Tibial nerve (tissue), 4 donors: ENCODE results near the gene MRPS23. TPM values are rescaled to one million over a fixed set of nuclear protein-coding genes. Genes with fewer than 3 reads are reported as not detected.

Experiments used
- DNase-seq, 2 donors: peaks; one replicate each; pipeline ENCODE4 v3.0.0-alpha.2; 2019; ENCODE audit warnings: low spot score in 2 of 2
- H3K27ac ChIP-seq, 4 donors: fragments of 200-600 bp; sonication (generic) in 3 of 4; one replicate each; pipeline ENCODE4 v1.5.1; 2017 to 2019; ENCODE audit warnings: mild to moderate bottlenecking in 1 of 4
- H3K27me3 ChIP-seq, 2 donors: fragments of 200-600 bp; sonication (generic) in 1 of 2; one replicate each; pipeline versions ENCODE4 v1.5.1 to v1.6.0; 2017 to 2019
- H3K36me3 ChIP-seq, 3 donors: fragments of 200-600 bp; sonication (generic); one replicate each; pipeline ENCODE4 v1.5.1; 2018 to 2019
- H3K4me1 ChIP-seq, 4 donors: fragments of 200-600 bp; sonication (generic) in 3 of 4; one replicate each; pipeline ENCODE4 v1.5.1; 2017 to 2019
- H3K4me3 ChIP-seq, 4 donors: fragments of 200-600 bp; sonication (generic) in 3 of 4; one replicate each; pipeline ENCODE4 v1.5.1; 2017 to 2019; ENCODE audit warnings: mild to moderate bottlenecking in 1 of 4, moderate library complexity in 1 of 4
- H3K9me3 ChIP-seq, 4 donors: fragments of 200-600 bp; sonication (generic) in 3 of 4; one replicate each; pipeline ENCODE4 v1.5.1; 2017 to 2019
- EP300 ChIP-seq, 2 donors: sonication (generic); formaldehyde crosslinking; IDR thresholded peaks; one replicate each; pipeline ENCODE4 v1.6.1; 2017; ENCODE audit warnings: antibody characterized with exemption in 2 of 2, mild to moderate bottlenecking in 1 of 2
- POLR2A ChIP-seq, 2 donors: fragments of 450-650 bp; IDR thresholded peaks; one replicate each; pipeline ENCODE4 v1.6.1; 2017; ENCODE audit warnings: antibody characterized with exemption in 2 of 2, mild to moderate bottlenecking in 2 of 2, moderate library complexity in 2 of 2
- WGBS, 2 donors: methylation state at CpG; one replicate each; pipeline ENCODE4 v1.1.5; 2018; 5-methylcytosine and 5-hydroxymethylcytosine counted together
- small RNA-seq: library from RNA; depleted of rRNA; stranded (forward); fragments of <200 nt; gene quantifications from one replicate; pipeline ENCODE3, GENCODE V24; 2016
- total RNA-seq, 4 donors: library from RNA; depleted of rRNA; stranded (reverse); fragments of >200 nt; gene quantifications; one replicate each; pipeline ENCODE4 v1.1.0, GENCODE V29; 2016
- TF ChIP-seq, protein P1 (sequence below), 5 experiments: fragments of 200-600 bp in 3 of 5; fragments of 450-650 bp in 2 of 5; sonication (generic) in 3 of 5; IDR thresholded peaks; one replicate each; pipeline ENCODE4 v1.5.1; 2016 to 2019; ENCODE audit warnings: antibody characterized with exemption in 5 of 5, mild to moderate bottlenecking in 3 of 5, moderate library complexity in 2 of 5

MRPS23 gene
- total RNA-seq, 4 donors from 2014 or later: 8.0 to 20.1 (median 9.0) TPM

DNA sequence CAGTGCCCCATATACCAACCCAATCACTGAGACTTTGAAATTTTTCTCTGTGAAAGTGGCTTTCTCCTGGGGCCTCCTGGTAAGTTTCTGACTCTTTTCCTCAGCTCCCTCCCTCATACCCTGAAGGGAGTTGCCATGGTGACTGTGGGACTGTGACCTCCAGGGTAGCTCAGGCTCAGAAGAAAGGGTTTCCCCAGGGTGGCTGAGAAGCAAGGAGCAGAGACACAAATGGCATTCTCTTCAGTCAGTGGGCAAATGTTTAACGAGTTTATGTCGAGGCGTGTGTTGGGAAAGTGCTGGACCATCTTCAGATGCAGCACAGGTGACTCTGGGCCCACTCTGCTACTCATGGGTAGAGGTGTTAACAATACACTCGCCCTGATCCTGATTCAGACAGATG, 46.8 kb downstream of the MRPS23 start:
- DNase-seq: no peak
- TF ChIP-seq POLR2A (IDR thresholded peaks at IDR 0.05): no peak
- no peak for TF ChIP-seq EP300 (IDR thresholded peaks at IDR 0.05)
- TF ChIP-seq, protein P1, sequence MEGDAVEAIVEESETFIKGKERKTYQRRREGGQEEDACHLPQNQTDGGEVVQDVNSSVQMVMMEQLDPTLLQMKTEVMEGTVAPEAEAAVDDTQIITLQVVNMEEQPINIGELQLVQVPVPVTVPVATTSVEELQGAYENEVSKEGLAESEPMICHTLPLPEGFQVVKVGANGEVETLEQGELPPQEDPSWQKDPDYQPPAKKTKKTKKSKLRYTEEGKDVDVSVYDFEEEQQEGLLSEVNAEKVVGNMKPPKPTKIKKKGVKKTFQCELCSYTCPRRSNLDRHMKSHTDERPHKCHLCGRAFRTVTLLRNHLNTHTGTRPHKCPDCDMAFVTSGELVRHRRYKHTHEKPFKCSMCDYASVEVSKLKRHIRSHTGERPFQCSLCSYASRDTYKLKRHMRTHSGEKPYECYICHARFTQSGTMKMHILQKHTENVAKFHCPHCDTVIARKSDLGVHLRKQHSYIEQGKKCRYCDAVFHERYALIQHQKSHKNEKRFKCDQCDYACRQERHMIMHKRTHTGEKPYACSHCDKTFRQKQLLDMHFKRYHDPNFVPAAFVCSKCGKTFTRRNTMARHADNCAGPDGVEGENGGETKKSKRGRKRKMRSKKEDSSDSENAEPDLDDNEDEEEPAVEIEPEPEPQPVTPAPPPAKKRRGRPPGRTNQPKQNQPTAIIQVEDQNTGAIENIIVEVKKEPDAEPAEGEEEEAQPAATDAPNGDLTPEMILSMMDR (IDR thresholded peaks at IDR 0.05): no peak
- H3K4me3 ChIP-seq: no peak overlapping the region
- no peaks in the 10 kb centered on the region for H3K36me3 ChIP-seq
- no peaks in the 10 kb centered on the region for H3K4me1 ChIP-seq
- H3K9me3 ChIP-seq: peaks cover 0 to 10% (median 0%) of the 10 kb centered on the region in 4 donors
- H3K27ac ChIP-seq: no peak overlapping the region
- 27 to 40% methylated on average over 4 of the region's 4 CpGs for WGBS, 2 donors
- H3K27me3 ChIP-seq: no peaks in the 10 kb centered on the region

DNA sequence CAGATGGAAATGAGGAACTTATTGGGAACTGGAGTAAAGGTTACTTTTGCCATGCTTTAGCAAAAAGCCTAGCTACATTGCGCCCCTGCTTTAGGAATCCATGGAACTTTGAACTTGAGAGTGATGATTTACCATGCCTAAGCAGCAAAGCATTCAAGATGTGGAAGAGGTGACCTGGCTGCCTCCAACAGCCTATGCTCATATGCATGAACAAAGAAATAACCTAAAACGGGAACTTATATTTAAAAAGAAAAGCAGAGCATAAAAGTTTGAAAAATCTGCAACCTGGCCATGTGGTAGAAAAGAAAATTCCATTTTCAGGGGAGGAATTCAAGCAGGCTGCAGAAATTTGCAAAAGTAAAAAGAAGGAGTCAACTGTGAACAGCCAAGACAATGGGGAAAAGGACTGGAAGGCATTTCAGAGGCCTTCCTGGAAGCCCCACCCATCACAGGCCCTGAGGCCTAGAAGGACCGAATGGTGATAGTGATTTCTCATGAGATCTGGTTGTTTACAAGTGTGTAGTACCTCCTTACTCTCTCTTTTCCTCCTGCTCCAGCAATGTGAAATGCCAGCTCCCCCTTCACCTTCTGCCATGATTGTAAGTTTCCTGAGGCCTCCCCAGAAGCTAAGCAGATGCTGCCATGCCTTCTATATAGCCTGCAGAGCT, 48.7 kb downstream of the MRPS23 start:
- H3K4me3 ChIP-seq: no peak overlapping the region
- TF ChIP-seq, protein P1 (IDR thresholded peaks at IDR 0.05): no peak
- TF ChIP-seq EP300 (IDR thresholded peaks at IDR 0.05) (no peak), POLR2A (IDR thresholded peaks at IDR 0.05) (no peak)
- no peaks in the 10 kb centered on the region for H3K27me3 ChIP-seq
- WGBS, 2 donors: 64 to 75% methylated on average over 3 of the region's 3 CpGs
- no peaks in the 10 kb centered on the region for H3K4me1 ChIP-seq
- H3K27ac ChIP-seq: no peak overlapping the region
- no peak for DNase-seq
- H3K36me3 ChIP-seq: no peaks in the 10 kb centered on the region
- H3K9me3 ChIP-seq: peaks cover 0 to 10% (median 0%) of the 10 kb centered on the region in 4 donors

DNA sequence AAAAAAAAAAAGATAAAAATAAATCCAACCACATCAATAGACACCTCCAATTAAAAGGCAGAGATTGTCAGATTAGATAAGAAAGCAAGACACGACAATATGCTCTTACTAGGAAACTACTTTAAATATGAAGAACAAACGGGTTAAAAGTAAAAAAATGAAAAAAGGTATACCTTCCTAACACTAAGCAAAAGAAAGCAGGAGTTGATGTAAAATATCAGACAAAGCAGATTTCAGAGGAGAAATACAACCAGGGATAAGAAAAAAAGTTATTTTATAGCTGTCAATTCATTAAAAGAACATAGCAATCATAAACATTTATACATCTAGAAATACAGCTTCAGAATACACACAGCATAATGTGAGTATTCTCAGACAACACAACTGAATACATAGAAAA, 55.0 kb downstream of the MRPS23 start:
- H3K27me3 ChIP-seq: no peaks in the 10 kb centered on the region
- no peaks in the 10 kb centered on the region for H3K36me3 ChIP-seq
- no peak for DNase-seq
- no peaks in the 10 kb centered on the region for H3K9me3 ChIP-seq
- TF ChIP-seq, protein P1 (IDR thresholded peaks at IDR 0.05): no peak
- TF ChIP-seq EP300 (IDR thresholded peaks at IDR 0.05) (no peak), POLR2A (IDR thresholded peaks at IDR 0.05) (no peak)
- no peak overlapping the region for H3K4me3 ChIP-seq
- H3K4me1 ChIP-seq: no peaks in the 10 kb centered on the region
- 75 to 91% methylated on average over 2 of the region's 2 CpGs for WGBS, 2 donors
- no peak overlapping the region for H3K27ac ChIP-seq

DNA sequence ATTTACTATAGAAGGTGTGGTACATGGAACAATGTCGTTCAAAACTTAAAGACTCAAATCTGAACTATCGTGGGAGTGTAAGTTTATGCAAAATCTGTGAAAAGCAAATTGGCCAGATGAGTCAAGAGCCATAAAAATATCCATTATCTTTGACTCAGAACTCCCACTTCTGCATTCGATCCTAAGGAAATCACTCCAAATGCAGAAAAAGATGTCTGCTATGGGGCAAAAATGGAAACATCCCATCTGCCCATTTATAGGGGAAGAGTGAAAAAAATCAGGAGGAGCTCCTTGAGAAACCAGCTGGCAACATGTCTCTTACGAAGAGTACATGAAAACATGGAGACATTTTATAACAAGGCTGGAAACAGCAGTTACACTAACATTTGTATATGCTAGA, 61.1 kb downstream of the MRPS23 start:
- WGBS, 2 donors: 67 to 78% methylated on average over 4 of the region's 4 CpGs
- no peak for TF ChIP-seq EP300 (IDR thresholded peaks at IDR 0.05)
- TF ChIP-seq, protein P1 (IDR thresholded peaks at IDR 0.05): no peak
- TF ChIP-seq POLR2A (IDR thresholded peaks at IDR 0.05): no peak
- H3K27ac ChIP-seq: no peak overlapping the region

DNA sequence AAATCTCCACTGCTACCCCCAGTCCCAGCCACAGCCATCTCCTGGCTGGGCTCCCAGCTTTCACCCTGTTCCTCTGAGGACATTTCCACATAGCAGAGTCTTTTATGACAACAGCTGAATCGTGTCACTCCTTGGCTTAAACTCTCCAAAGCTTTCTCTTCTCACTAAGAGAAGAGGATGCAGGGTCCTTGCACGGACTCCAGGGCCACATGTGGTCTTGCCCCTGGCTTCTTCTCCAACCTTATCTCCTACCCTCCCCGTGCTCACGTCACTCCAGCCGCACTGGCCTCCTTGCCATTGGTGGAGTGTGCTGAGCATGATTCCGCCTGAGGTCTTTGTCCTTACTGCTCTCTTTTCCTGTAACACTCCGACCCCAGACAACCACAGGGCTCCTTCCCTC, 64.8 kb downstream of the MRPS23 start:
- no peaks in the 10 kb centered on the region for H3K36me3 ChIP-seq
- TF ChIP-seq, protein P1 (IDR thresholded peaks at IDR 0.05): no peak
- no peak overlapping the region for H3K4me3 ChIP-seq
- no peak overlapping the region for H3K27ac ChIP-seq
- H3K27me3 ChIP-seq: peaks cover 0 to 37% of the 10 kb centered on the region in 2 donors
- no peak for DNase-seq
- 76% methylated on average over 7 of the region's 7 CpGs for WGBS, 2 donors
- no peaks in the 10 kb centered on the region for H3K9me3 ChIP-seq
- H3K4me1 ChIP-seq: peaks cover 0 to 21% (median 6%) of the 10 kb centered on the region in 4 donors

More for the DNA sequence above, 61.1 kb downstream of the MRPS23 start:
- H3K27me3 ChIP-seq: peaks cover 0 to 17% of the 10 kb centered on the region in 2 donors
- no peak overlapping the region for H3K4me3 ChIP-seq
- H3K9me3 ChIP-seq: no peaks in the 10 kb centered on the region
- no peaks in the 10 kb centered on the region for H3K4me1 ChIP-seq
- DNase-seq: no peak
- H3K36me3 ChIP-seq: no peaks in the 10 kb centered on the region

Small RNAs within 50 kb of the gene (small RNA-seq; reads per million reads assigned to genes)
- not detected for gene RN7SKP94

Other genes starting within 250 kb of the MRPS23 start
- gene CCDC182, start 104.7 kb downstream of the MRPS23 start, total RNA-seq: not detected
- 10 to 100 TPM; 32.1 to 55.5 (median 38.8) TPM for gene CUEDC1, start 105.4 kb upstream of the MRPS23 start, total RNA-seq
- 10 to 100 TPM; 42.3 to 66.0 (median 48.3) TPM for gene VEZF1, start 138.2 kb upstream of the MRPS23 start, total RNA-seq
- 100 to 1,000 TPM in 3 of 4 donors, 10 to 100 TPM in 1; 92.4 to 173 (median 143) TPM for gene SRSF1, start 157.2 kb upstream of the MRPS23 start, total RNA-seq
- 10 to 100 TPM; 13.9 to 21.3 (median 16.6) TPM for gene DYNLL2, start 233.4 kb upstream of the MRPS23 start, total RNA-seq